ENCODE results near the gene PAPOLA. TPM values are rescaled to one million over a fixed set of nuclear protein-coding genes. Genes with fewer than 3 reads are reported as not detected.

Gene PAPOLA
- total RNA-seq, 2 experiments from 2014 or later: 156 to 189 TPM

DNA sequence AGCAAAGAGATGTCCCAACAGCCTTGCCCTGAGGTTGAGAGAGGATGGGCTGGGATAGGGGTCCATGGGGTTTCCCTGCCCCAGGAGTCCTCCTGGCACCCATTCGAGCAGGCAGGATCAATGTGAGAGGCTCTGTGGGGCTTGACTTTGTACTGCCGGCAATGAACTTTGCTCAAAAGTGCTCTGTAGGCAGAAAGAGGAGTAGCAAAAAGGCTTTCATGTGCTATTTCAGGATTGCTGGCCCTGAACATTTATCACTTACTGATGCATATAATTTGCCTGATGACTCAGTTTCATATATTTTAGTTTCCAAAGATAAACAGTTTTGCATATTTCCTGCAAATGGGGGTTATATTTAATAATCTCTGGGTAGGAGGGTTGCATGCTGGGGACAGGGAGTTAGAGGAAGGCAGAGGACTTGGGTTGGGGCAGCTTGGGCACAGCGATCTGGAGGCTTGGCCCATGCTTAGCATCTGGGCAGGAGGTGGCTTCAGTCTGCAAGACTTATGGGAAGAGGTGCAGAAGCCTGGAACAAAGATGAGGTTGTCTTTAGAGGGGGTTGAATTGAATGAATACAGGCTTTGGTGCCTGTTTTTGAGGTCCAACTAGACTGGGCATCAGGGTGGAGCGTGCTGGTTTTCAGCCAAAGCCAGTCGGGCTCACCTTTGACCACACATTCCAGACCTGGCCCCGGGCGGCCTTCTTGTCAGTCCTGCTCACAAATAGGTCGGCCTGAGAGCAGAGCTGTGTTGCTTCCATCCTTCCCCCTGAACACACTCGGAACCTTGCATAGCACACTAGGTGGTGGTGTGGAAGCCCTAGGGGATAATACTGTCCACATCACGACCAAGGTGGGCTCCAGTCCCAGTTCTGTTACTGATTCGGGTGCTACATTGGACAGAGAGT lies 101.4 kb downstream of the PAPOLA start:
- H3K27me3 Mint-ChIP-seq: peaks cover 10% of the 10 kb centered on the region

DNA sequence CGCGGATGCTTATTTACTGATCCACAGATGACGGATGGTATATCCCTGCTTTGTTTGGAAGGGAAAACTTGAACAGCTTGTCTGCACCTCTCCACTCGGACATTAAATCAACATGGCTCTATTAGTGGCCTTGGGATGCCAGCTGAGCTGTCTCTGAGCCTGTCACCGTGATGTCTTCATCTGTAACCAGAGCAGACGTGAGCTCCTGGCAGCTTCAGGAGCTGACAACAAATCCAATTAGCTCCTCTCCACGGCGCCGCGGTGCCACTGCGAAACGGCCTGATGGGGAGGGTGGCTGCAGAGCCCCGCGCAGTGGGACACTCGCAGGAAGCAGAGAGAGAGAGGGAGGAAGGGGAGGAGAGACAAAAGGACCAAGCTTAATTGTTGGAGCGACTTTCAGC lies 112.3 kb downstream of the PAPOLA start:
- CTCF ChIA-PET: no interaction called here

More for the DNA sequence above, 101.4 kb downstream of the PAPOLA start:
- no peak overlapping the region for H3K27ac Mint-ChIP-seq
- DNase-seq (no peak), ATAC-seq (no peak)
- H3K4me3 Mint-ChIP-seq: no peak overlapping the region
- CTCF ChIA-PET: no interaction called here
- peaks cover 15% of the 10 kb centered on the region for H3K4me1 Mint-ChIP-seq
- no peaks in the 10 kb centered on the region for H3K36me3 Mint-ChIP-seq
- no peaks in the 10 kb centered on the region for H3K9me3 Mint-ChIP-seq (ENCODE audit: low read depth)

DNA sequence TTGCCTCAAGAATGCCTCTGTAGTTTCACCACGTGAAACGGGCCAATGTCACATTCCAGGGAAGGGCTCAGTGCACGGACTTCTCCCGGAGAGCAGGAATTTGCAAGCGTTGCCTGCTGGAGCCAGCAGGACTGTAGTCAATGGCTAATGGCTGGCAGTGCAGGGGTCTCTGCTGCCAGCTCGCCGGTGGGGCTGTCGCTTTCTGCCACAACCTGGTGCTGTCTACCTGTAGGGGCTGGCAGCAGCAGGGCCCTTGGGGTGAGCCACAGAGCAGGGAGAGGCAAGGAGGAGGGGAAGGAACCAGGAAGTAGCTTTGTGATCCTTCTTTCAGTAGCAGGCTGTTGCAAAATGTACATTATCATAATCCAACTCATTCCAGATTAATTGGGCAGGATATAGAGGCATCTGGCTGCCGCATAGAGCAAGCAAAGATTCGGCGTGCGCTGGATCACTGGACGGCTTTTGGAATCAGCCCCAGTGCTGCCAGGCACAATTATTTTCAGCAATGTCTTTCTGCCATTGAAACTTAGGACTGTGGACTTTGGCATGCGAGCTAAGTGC lies 114.1 kb downstream of the PAPOLA start:
- Mint-ChIP-seq H3K4me1 (no peaks in the 10 kb centered on the region), H3K36me3 (no peaks in the 10 kb centered on the region), H3K9me3 (ENCODE audit: low read depth) (no peaks in the 10 kb centered on the region), H3K27ac (no peak overlapping the region), H3K4me3 (no peak overlapping the region), H3K27me3 (peaks cover 19% of the 10 kb centered on the region)
- CTCF ChIA-PET: no interaction called here
- ATAC-seq (no peak), DNase-seq (no peak)

More for the DNA sequence above, 112.3 kb downstream of the PAPOLA start:
- ATAC-seq: no peak
- no peak overlapping the region for H3K4me3 Mint-ChIP-seq
- peaks cover 28% of the 10 kb centered on the region for H3K27me3 Mint-ChIP-seq
- no peaks in the 10 kb centered on the region for H3K4me1 Mint-ChIP-seq
- H3K9me3 Mint-ChIP-seq (ENCODE audit: low read depth): no peaks in the 10 kb centered on the region
- no peaks in the 10 kb centered on the region for H3K36me3 Mint-ChIP-seq
- DNase-seq: no peak
- no peak overlapping the region for H3K27ac Mint-ChIP-seq

Other genes with a start within 250 kb of the PAPOLA start
- gene BDKRB1, start 246.2 kb upstream of the PAPOLA start, total RNA-seq: not detected
- gene ATG2B, start 139.0 kb upstream of the PAPOLA start, total RNA-seq: 10 to 100 TPM; 14.7 to 15.4 TPM
- 10 to 100 TPM; 15.0 to 26.0 TPM for gene GSKIP, start 138.9 kb upstream of the PAPOLA start, total RNA-seq
- 1 to 10 TPM in 1 of 2 experiments, under 1 TPM in 1; 0.80 to 1.6 TPM for gene AK7, start 110.3 kb upstream of the PAPOLA start, total RNA-seq

All from activated CD8-positive, alpha-beta memory T cell treated with anti-CD3 and anti-CD28 coated beads, Interleukin-2, amount 10 ng/mL, durations not matched to agents 7 days and 5 days (primary cell).